ENCODE data around the gene FRAT2. TPM values are rescaled to one million over a fixed set of nuclear protein-coding genes. Genes with fewer than 3 reads are reported as not detected.
A peak's percentile ranks its signal among the peaks of the same experiment; 100 is the strongest.

Gene FRAT2
- polyA plus RNA-seq, 3 donors, result 29.4 to 62.4 (median 37.9) TPM

- Histone ChIP-seq H3K36me3 (replicated peaks in 1 of 2; ENCODE audit: control insufficient read depth in 1 of 2, insufficient read depth in 2 of 2, low read length in 2 of 2) (peaks cover 0 to 6% of the 10 kb centered on the region in 2 donors), H3K27ac (ENCODE audit: low read depth in 1 of 2, low read length in 2 of 2) (peak overlapping the region; percentile 71 to 96), H3K79me2 (ENCODE audit: insufficient read depth, low read length) (peaks cover 68% of the 10 kb centered on the region), H3K4me1 (ENCODE audit: control insufficient read depth in 1 of 2, insufficient read depth in 2 of 2, low read length in 2 of 2) (peaks cover 35 to 42% of the 10 kb centered on the region in 2 donors), H4K20me1 (ENCODE audit: insufficient read depth, low read length) (peaks cover 66% of the 10 kb centered on the region), H3K4me2 (replicated peaks; ENCODE audit: extremely low read depth, low read length, poor library complexity, severe bottlenecking) (peak overlapping the region; percentile 77), H3K9me3 (replicated peaks in 1 of 2; ENCODE audit: control insufficient read depth in 1 of 2, insufficient read depth in 1 of 2, low read length in 2 of 2) (no peaks in the 10 kb centered on the region), H3K9ac (ENCODE audit: insufficient read depth, low read length, poor library complexity, severe bottlenecking) (peak overlapping the region; percentile 91), H2AFZ (ENCODE audit: insufficient read depth, low read depth, low read length, poor library complexity, severe bottlenecking) (no peak overlapping the region), H3K4me3 (replicated peaks in 1 of 3; ENCODE audit: low read depth in 2 of 3, low read length in 3 of 3) (peak overlapping the region; percentile 88 to 100 (median 96)), H3K27me3 (ENCODE audit: control insufficient read depth in 2 of 2, insufficient read depth in 2 of 2, low read length in 2 of 2) (no peaks in the 10 kb centered on the region)
- H3K36me3 Mint-ChIP-seq, result peaks cover 11 to 22% of the 10 kb centered on the region in 2 donors
- peaks cover 52% of the 10 kb centered on the region for H3K4me1 Mint-ChIP-seq
- TF ChIP-seq, protein P1, sequence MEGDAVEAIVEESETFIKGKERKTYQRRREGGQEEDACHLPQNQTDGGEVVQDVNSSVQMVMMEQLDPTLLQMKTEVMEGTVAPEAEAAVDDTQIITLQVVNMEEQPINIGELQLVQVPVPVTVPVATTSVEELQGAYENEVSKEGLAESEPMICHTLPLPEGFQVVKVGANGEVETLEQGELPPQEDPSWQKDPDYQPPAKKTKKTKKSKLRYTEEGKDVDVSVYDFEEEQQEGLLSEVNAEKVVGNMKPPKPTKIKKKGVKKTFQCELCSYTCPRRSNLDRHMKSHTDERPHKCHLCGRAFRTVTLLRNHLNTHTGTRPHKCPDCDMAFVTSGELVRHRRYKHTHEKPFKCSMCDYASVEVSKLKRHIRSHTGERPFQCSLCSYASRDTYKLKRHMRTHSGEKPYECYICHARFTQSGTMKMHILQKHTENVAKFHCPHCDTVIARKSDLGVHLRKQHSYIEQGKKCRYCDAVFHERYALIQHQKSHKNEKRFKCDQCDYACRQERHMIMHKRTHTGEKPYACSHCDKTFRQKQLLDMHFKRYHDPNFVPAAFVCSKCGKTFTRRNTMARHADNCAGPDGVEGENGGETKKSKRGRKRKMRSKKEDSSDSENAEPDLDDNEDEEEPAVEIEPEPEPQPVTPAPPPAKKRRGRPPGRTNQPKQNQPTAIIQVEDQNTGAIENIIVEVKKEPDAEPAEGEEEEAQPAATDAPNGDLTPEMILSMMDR (IDR thresholded peaks at IDR 0.05), result no peak
- under 1% methylated on average over 30 of the region's 38 CpGs for WGBS (ENCODE audit: insufficient coverage)
- H3K4me3 Mint-ChIP-seq, result peak overlapping the region; percentile 97 to 98
- peaks cover 0 to 6% (median 0%) of the 10 kb centered on the region in 7 donors for H3K9me3 Mint-ChIP-seq
- peak overlapping the region; percentile 88 to 97 (median 93) for H3K27ac Mint-ChIP-seq
- intact Hi-C loops (cut with micrococcal nuclease), result loop anchor here (1.0 to 5.0 kb wide), 4 partner anchors 9 to 80 kb away; partner anchors contain the start of genes FRAT2 (in 1 of the 2) and RRP12 (in 1 of the 2)
- DNase-seq, result peak; percentile 62 to 77 (median 62)
- H3K27me3 Mint-ChIP-seq (ENCODE audit: low read depth in 3 of 3), result peaks cover 0 to 3% (median 2%) of the 10 kb centered on the region in 3 donors
Observed at GRCh38 chr10:97321032-97321803, 13.3 kb downstream of the FRAT2 start.

DNA sequence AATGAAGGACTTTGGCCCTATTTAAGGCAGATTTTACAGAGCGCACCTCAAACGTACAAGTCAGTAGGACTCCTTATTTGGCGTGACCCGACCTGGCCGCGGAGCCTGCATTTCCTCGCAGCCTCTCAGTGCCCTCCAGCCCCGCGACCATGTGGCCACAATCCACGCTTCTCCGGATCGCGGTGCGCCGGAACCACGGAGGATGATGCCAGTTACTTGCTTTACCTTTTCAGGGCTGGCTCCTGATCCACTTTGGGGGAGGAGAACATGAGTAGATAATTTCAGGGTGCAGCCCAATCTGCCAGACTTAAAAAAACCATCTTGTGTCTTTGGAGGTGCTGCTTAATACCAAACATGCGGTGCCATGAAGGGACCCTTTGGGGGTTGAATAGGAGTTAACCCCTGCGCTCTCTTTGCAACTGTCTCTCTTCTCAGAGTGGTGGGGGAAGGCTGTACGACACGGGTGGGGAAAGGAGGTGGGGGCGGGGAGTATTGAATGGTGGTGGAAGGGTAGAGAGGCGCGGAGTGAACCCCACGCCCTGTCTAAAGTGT is 14.0 kb downstream of the FRAT2 start:
- Histone ChIP-seq H3K36me3 (replicated peaks in 1 of 2; ENCODE audit: control insufficient read depth in 1 of 2, insufficient read depth in 2 of 2, low read length in 2 of 2) (no peaks in the 10 kb centered on the region), H3K79me2 (ENCODE audit: insufficient read depth, low read length) (peaks cover 61% of the 10 kb centered on the region), H3K27me3 (ENCODE audit: control insufficient read depth in 2 of 2, insufficient read depth in 2 of 2, low read length in 2 of 2) (no peaks in the 10 kb centered on the region), H3K4me2 (replicated peaks; ENCODE audit: extremely low read depth, low read length, poor library complexity, severe bottlenecking) (peak overlapping the region; percentile 77), H3K27ac (ENCODE audit: low read depth in 1 of 2, low read length in 2 of 2) (peak overlapping the region; percentile 71 to 96), H3K9me3 (replicated peaks in 1 of 2; ENCODE audit: control insufficient read depth in 1 of 2, insufficient read depth in 1 of 2, low read length in 2 of 2) (no peaks in the 10 kb centered on the region), H3K4me3 (replicated peaks in 1 of 3; ENCODE audit: low read depth in 2 of 3, low read length in 3 of 3) (peak overlapping the region; percentile 88 to 100 (median 96)), H3K9ac (ENCODE audit: insufficient read depth, low read length, poor library complexity, severe bottlenecking) (peak overlapping the region; percentile 91), H2AFZ (ENCODE audit: insufficient read depth, low read depth, low read length, poor library complexity, severe bottlenecking) (peak overlapping the region; percentile 39), H3K4me1 (ENCODE audit: control insufficient read depth in 1 of 2, insufficient read depth in 2 of 2, low read length in 2 of 2) (peaks cover 39 to 46% of the 10 kb centered on the region in 2 donors), H4K20me1 (ENCODE audit: insufficient read depth, low read length) (peaks cover 59% of the 10 kb centered on the region)
- intact Hi-C loops (cut with micrococcal nuclease), result loop anchor here (1.0 to 5.0 kb wide), 4 partner anchors 10 to 80 kb away; partner anchors contain the start of genes FRAT2 (in 1 of the 2) and RRP12 (in 1 of the 2)
- peak overlapping the region; percentile 97 to 98 for H3K4me3 Mint-ChIP-seq
- H3K36me3 Mint-ChIP-seq, result peaks cover 4 to 16% of the 10 kb centered on the region in 2 donors
- peaks cover 0 to 3% (median 2%) of the 10 kb centered on the region in 3 donors for H3K27me3 Mint-ChIP-seq (ENCODE audit: low read depth in 3 of 3)
- H3K27ac Mint-ChIP-seq, result peak overlapping the region; percentile 88 to 97 (median 93)
- 2% methylated on average over 15 of the region's 24 CpGs for WGBS (ENCODE audit: insufficient coverage)
- DNase-seq, result peak in 1 of 3 donors; percentile 14
- peaks cover 50% of the 10 kb centered on the region for H3K4me1 Mint-ChIP-seq
- TF ChIP-seq, protein P1 (IDR thresholded peaks at IDR 0.05), result no peak
- H3K9me3 Mint-ChIP-seq, result peaks cover 0 to 6% (median 0%) of the 10 kb centered on the region in 7 donors
